Tibial artery (tissue), 4 donors: Measurements from ENCODE around the gene TPI1.
"Not testable (repeated sequence)": the region's sequence is repeated elsewhere in the genome, so short reads cannot be mapped to it uniquely, and the experiment has no call there.

Source experiments
- DNase-seq, 2 donors: peaks; one replicate each; pipeline ENCODE4 v3.0.0-alpha.2; 2019
- H3K27ac ChIP-seq, 2 donors: fragments of 200-600 bp; sonication (generic) in 1 of 2; 1 replicate in 1 of 2; 2 replicates in 1 of 2; pipeline ENCODE4 v1.5.1; 2018 to 2019; ENCODE audit warnings: mild to moderate bottlenecking in 1 of 2
- H3K27me3 ChIP-seq, 2 donors: fragments of 200-600 bp; sonication (generic) in 1 of 2; one replicate each; pipeline versions ENCODE4 v1.5.1 to v1.6.0; 2016 to 2019
- H3K36me3 ChIP-seq, 3 donors: fragments of 200-600 bp; sonication (generic) in 2 of 3; one replicate each; pipeline ENCODE4 v1.5.1; 2016 to 2019; ENCODE audit warnings: mild to moderate bottlenecking in 2 of 3
- H3K4me1 ChIP-seq, 4 donors: fragments of 200-600 bp; sonication (generic) in 2 of 4; 1 replicate in 3 of 4; 2 replicates in 1 of 4; pipeline ENCODE4 v1.5.1; 2016 to 2019
- H3K4me3 ChIP-seq, 2 donors: fragments of 200-600 bp; sonication (generic) in 1 of 2; 1 replicate in 1 of 2; 2 replicates in 1 of 2; pipeline ENCODE4 v1.5.1; 2018 to 2019; ENCODE audit warnings: mild to moderate bottlenecking in 2 of 2
- H3K9me3 ChIP-seq, 3 donors: fragments of 200-600 bp; sonication (generic) in 1 of 3; one replicate each; pipeline ENCODE4 v1.5.1; 2016 to 2019
- intact Hi-C: fragments of 100-400 bp; cut with DNase I; formaldehyde crosslinking; loops from one replicate; pipeline ENCODE4 v1.15.0; 2023; ENCODE audit warnings: low total_unique reads
- TF ChIP-seq, protein P1 (sequence below), 2 experiments: fragments of 200-600 bp in 1 of 2; fragments of 450-650 bp in 1 of 2; IDR thresholded peaks; one replicate each; pipeline ENCODE4 v1.5.1; 2017 to 2019; ENCODE audit warnings: antibody characterized with exemption in 2 of 2, mild to moderate bottlenecking in 1 of 2, moderate library complexity in 1 of 2

TPI1 gene

GRCh38 chr12:6903722-6904121, 36.4 kb downstream of the TPI1 start:
- DNase-seq: no peak
- H3K27ac ChIP-seq: no peak overlapping the region
- no peaks in the 10 kb centered on the region for H3K9me3 ChIP-seq
- H3K4me3 ChIP-seq: no peak overlapping the region
- H3K27me3 ChIP-seq: no peaks in the 10 kb centered on the region
- TF ChIP-seq, protein P1, sequence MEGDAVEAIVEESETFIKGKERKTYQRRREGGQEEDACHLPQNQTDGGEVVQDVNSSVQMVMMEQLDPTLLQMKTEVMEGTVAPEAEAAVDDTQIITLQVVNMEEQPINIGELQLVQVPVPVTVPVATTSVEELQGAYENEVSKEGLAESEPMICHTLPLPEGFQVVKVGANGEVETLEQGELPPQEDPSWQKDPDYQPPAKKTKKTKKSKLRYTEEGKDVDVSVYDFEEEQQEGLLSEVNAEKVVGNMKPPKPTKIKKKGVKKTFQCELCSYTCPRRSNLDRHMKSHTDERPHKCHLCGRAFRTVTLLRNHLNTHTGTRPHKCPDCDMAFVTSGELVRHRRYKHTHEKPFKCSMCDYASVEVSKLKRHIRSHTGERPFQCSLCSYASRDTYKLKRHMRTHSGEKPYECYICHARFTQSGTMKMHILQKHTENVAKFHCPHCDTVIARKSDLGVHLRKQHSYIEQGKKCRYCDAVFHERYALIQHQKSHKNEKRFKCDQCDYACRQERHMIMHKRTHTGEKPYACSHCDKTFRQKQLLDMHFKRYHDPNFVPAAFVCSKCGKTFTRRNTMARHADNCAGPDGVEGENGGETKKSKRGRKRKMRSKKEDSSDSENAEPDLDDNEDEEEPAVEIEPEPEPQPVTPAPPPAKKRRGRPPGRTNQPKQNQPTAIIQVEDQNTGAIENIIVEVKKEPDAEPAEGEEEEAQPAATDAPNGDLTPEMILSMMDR (IDR thresholded peaks at IDR 0.05): no peak
- peaks cover 0 to 14% (median 6%) of the 10 kb centered on the region in 4 donors for H3K4me1 ChIP-seq
- peaks cover 0 to 14% (median 14%) of the 10 kb centered on the region in 3 donors for H3K36me3 ChIP-seq
- intact Hi-C loops: no loop called here

DNA sequence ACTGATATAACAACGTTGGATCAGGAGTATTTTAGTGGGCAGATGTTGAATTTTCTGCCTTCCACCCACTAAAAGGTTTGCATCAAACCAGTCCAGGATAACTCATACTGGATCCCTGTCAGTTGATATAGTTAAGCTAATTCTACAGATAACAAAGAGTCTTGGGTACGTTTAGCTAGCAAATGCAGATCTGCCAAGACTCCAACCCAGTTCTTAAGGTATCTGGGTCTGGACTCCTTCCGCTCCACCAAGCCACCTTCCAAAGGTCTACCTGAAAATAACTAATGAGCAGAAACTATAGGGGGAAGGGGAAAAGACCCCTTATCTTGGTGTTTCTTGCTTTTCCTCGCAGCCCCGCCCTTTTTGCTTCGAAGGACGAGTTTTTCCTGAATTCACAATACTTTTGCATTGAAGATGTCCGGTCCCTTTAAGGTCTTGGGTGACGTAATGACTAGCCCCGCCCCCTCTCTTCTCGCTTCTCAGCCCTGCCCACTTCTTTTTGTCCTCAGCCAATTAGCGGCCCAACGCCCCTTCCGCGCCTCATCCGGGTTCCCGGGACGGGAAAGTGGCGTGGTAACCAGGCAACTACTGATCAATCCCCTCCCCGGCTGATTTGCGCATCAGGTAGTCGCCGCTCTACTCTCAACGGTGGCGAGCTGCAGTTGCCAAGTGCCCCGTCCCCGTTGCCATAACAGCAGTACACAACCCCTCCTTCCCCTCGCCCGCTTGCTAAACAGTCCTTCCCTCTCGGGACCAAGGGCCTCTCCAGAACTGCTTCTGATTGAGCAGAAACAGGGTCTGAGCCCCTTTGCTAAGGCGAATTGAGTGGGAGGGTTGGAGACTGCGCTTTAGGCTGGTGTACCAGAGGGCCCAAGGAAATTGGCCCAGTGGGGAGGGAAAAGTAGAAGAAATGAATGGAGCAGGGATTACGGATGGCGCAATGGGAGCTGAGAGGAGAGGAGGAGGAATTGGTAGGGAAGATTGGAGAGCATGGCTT, 37.2 kb downstream of the TPI1 start, which contains the start of gene LRRC23:
LRRC23 (plus strand) TSS at position 543 of the 997 bp plus-strand sequence. CDS start 812 bp downstream, outside the sequence.
- peak within 1 kb of the TSS; percentile 83 to 87 for H3K27ac ChIP-seq
- intact Hi-C loops: no loop called here
- peaks cover 0 to 14% (median 6%) of the 10 kb centered on the region in 4 donors for H3K4me1 ChIP-seq
- peaks cover 0 to 14% (median 14%) of the 10 kb centered on the region in 3 donors for H3K36me3 ChIP-seq
- DNase-seq: peak; percentile 98
- H3K9me3 ChIP-seq: no peaks in the 10 kb centered on the region
- H3K27me3 ChIP-seq: no peaks in the 10 kb centered on the region
- H3K4me3 ChIP-seq: peak within 1 kb of the TSS; percentile 65
- TF ChIP-seq, protein P1 (IDR thresholded peaks at IDR 0.05): no peak

DNA sequence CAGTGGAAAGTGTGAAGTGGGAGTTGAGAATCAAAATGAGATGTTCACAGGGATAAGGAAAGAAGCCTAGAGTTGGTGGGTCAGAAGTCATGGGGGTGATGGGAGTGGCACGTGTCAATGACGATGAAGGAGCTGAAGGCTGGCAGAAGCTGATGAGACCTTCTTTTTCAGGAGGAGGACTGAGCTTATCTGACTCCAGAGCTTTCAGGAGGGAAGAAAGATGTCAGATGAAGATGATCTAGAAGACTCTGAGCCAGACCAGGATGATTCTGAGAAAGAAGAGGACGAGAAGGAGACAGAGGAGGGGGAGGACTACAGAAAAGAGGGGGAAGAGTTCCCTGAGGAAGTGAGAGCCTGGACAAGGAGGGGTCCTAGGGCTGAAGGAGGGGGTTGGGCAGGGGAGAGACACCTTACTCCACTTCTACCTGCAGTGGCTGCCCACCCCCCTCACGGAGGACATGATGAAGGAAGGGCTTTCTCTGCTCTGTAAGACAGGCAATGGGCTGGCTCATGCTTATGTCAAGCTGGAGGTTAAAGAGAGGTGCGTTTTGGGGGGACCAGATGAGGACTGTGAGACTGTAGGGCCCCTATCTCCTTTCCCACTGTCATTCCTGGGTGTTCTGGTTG, 38.2 kb downstream of the TPI1 start:
- no peaks in the 10 kb centered on the region for H3K9me3 ChIP-seq
- TF ChIP-seq, protein P1 (IDR thresholded peaks at IDR 0.05): no peak
- DNase-seq: no peak
- intact Hi-C loops: no loop called here
- H3K27ac ChIP-seq: peak overlapping the region; percentile 83 to 87
- peaks cover 0 to 12% (median 6%) of the 10 kb centered on the region in 4 donors for H3K4me1 ChIP-seq
- peaks cover 0 to 14% (median 14%) of the 10 kb centered on the region in 3 donors for H3K36me3 ChIP-seq
- no peaks in the 10 kb centered on the region for H3K27me3 ChIP-seq
- H3K4me3 ChIP-seq: peak overlapping the region; percentile 65

DNA sequence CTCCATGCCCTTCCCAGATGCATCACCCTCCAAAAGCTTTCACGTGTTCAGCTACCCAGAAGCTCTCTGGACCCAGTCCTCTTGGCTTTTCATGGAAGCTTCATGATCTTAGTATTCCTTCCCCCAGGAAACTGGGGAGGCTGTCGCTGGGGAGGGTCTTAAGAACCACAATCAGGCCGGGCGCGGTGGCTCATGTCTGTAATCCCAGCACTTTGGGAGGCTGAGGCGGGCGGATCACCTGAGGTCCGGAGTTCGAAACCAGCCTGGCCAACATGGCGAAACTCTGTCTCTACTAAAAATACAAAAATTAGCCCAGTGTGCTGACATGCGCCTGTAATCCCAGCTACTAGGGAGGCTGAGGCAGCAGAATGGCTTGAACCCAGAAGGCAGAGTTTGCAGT, 40.8 kb downstream of the TPI1 start:
- H3K4me3 ChIP-seq, DNase-seq, H3K9me3 ChIP-seq, H3K27me3 ChIP-seq, intact Hi-C loops, H3K27ac ChIP-seq: not testable (repeated sequence)
- peaks cover 0 to 12% (median 6%) of the 10 kb centered on the region in 4 donors for H3K4me1 ChIP-seq
- H3K36me3 ChIP-seq: peaks cover 0 to 14% (median 14%) of the 10 kb centered on the region in 3 donors

DNA sequence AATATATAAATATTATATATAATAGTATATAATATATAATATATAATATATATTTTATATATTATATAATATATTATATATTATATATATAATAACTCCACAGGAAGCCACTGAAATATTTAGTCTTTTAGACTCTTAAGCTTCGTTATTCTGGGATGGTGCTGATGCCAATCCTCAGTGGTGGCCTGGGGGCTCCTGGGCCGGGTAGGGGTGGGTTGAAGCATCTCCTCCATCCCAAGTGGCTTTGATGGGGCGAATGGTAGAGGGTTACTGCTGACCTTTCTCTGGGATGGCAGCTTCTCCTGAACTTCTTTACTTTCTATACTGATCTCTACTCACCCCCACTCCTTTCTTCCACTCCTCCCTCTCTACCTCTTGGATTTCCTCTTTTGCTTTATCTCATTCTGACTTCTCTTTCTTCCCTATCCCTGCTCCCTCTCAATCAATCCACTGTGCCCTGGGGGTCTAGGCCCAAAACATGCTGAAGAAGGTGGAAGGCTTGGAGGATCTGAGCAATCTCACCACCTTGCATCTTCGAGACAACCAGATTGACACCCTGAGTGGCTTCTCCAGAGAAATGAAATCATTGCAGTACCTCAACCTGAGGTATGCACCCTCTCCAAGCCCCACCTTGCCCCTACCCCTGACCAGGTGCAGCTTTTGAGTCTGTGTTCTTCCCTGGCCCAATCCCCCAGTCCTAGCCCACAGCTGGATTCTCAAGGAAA, 42.3 kb downstream of the TPI1 start:
- Histone ChIP-seq H3K27ac (no peak overlapping the region), H3K9me3 (no peaks in the 10 kb centered on the region), H3K4me1 (peaks cover 0 to 14% (median 11%) of the 10 kb centered on the region in 4 donors), H3K36me3 (peaks cover 0 to 14% (median 14%) of the 10 kb centered on the region in 3 donors), H3K4me3 (no peak overlapping the region), H3K27me3 (no peaks in the 10 kb centered on the region)
- DNase-seq: no peak
- intact Hi-C loops: no loop called here
- TF ChIP-seq, protein P1 (IDR thresholded peaks at IDR 0.05): no peak
